A549 treated with RU486 at 1 μM for 4 hours (cell line): ENCODE measurements around the gene RPL35. TPM values are rescaled to one million over a fixed set of nuclear protein-coding genes. Genes with fewer than 3 reads are reported as not detected.

Source experiments
- total RNA-seq: library from RNA; stranded (reverse); fragments of 200-300 nt; extraction: Qiagen RNA extraction; gene quantifications from 5 replicates; pipeline ENCODE4 v1.2.3, GENCODE V29; 2022; ENCODE audit warnings: low read depth

RPL35 gene
- 2,799 to 3,193 TPM (median 2,947 TPM) in 5 replicates for total RNA-seq

DNA sequence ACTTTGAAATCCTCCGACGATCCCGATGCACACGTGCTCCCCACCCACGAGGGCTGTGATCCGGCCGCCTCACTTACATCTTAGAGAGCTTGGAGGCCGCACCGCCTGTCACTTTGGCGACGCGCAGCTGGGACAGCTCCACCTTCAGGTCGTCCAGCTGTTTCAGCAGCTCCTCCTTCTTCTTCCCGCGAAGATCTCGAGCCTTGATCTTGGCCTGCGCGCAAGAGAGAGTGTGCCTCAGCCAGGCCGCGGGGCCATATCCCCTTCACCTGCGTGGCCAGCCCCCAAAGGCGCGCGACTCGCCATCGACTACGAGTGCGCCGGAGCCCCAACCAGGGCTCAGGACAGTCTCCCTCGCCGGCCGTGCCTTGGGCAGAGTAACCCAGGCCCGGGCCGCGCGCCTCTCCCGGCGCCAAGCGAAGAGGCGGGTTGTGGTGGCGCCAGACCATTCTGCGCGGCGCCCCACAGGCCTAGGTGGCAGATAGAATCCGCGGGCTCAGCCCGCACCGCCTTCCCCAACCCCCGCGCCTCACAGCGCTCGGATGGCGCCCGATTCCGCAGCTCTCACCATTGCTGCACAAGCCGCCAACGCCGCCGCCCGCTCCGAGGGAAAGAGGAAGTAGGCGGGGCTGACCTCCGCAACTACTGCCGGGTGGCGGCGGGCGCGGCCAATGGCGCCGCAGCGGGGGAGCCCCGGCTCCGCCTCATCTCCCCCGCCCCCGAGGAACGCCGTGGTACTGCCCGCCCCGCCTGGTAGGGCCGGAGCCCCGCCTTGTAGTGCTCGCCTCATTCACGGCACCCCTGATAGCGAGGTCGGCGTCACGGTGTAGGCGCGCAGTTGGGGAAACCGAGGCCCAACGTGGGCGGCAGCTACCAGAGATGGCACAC, at the start of gene RPL35, which contains the start of gene ARPC5L:
Gene RPL35 (minus strand): TSS at position 616 of the 888 bp plus-strand sequence. CDS start 45 bp downstream, at position 571.
Gene ARPC5L (plus strand): TSS at position 789 of the 888 bp plus-strand sequence. CDS start 7,161 bp downstream, outside the sequence.

DNA sequence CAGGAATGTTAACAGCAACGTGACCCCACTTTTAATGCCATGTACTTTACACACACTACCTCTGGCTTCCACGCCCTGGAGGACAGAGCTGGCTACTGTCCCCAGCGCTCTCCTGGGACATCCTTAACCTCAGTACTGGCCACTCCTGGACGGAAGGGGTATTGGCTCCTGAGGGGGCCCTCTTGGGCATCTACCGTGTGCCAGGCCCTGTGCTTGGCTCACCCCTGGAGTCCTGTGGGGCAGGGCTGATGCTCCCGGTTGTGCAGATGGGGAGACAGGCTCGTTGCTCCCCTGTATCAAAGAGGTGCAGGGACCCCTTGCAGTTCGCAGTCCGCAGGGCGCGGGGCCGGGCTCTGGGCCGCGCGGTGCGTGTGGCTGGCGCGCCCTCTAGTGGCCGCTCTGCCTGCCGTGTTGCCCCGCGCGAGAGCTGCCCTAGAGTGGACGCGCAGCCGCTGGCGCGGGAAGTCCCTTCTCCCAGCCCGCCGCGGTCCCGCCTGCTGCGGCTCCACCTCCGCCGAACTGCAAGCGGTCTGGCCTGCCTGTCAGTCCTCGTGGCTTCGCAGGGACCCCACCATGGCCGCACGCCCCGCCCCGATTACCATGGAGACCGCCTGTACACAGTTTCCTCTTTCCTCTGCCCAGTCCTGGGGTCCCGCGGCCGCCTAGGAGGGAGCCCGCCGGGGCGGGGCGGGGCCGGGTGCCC, 8.8 kb downstream of the RPL35 start, which contains the start of gene WDR38:
Gene WDR38 (plus strand): TSS at position 632 of the 703 bp plus-strand sequence. CDS start 72 bp downstream, outside the sequence.

Other genes starting within 250 kb of the RPL35 start
- gene NR6A1, start 90.6 kb downstream of the RPL35 start, total RNA-seq = 1.7 to 1.9 TPM (median 1.7 TPM) in 5 replicates
- gene OLFML2A, start 84.8 kb downstream of the RPL35 start, total RNA-seq = 15.3 to 23.0 TPM (median 21.6 TPM) in 5 replicates
- 0.21 to 0.23 TPM in 2 of 5 replicates, not detected in the others for gene WDR38, start 8.5 kb downstream of the RPL35 start, total RNA-seq
- 62.7 to 78.3 TPM (median 74.8 TPM) in 5 replicates for gene ARPC5L, start 173 bp upstream of the RPL35 start, total RNA-seq
- gene GOLGA1, start 79.1 kb upstream of the RPL35 start, total RNA-seq = 9.1 to 11.1 TPM (median 10.7 TPM) in 5 replicates